ENCODE results near the gene C1R. TPM values are rescaled to one million over a fixed set of nuclear protein-coding genes. Genes with fewer than 3 reads are reported as not detected.

Gene C1R
- total RNA-seq, 1 experiment from 2014 or later = 13.1 TPM

DNA sequence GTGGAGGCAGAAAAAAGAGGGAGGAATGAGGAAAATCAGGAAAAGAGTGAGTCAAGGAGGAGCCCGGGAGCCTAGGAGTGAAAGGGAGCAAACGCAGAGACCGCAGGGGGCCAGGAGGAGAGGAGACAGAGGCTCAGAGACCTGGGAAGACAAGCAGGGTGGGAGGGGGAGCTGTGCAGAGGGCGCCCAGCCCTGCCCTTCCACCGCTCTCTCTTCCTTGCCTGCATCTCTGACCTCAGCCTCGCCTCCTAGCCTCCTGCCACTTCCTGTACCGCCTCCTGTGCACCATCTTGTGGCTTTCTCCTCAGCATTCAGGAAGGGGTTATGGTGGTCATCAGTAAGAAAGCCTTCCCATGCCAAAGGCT is 39.2 kb upstream of the C1R start:
- DNase-seq (ENCODE audit: unreplicated experiment) = no peak
- H3K4me1 Mint-ChIP-seq (ENCODE audit: insufficient read depth, unreplicated experiment) = peaks cover 17% of the 10 kb centered on the region
- CTCF ChIA-PET = interaction anchor here (0.6 to 1.3 kb wide), 2 partner anchors 13 kb away, joined by 4 to 5 read pairs; no protein-coding TSS in a partner anchor

GRCh38 chr12:7130701-7131501 is 38.7 kb upstream of the C1R start:
- DNase-seq (ENCODE audit: unreplicated experiment) = no peak
- intact Hi-C loops (cut with micrococcal nuclease) = no loop called here
- no peaks in the 10 kb centered on the region for H3K9me3 Mint-ChIP-seq (ENCODE audit: unreplicated experiment)
- BruUV-seq (replicated peaks) = no TSS peak
- ChIA-PET CTCF (interaction anchor here (0.6 to 1.3 kb wide), 3 partner anchors 13 to 59 kb away, joined by 3 to 5 read pairs (median 4); no protein-coding TSS in a partner anchor), POLR2A (no interaction called here)
- peaks cover 30% of the 10 kb centered on the region for H3K36me3 Mint-ChIP-seq (ENCODE audit: insufficient read depth, unreplicated experiment)
- H3K4me1 Mint-ChIP-seq (ENCODE audit: insufficient read depth, unreplicated experiment) = peaks cover 17% of the 10 kb centered on the region
- peak overlapping the region; percentile 33 for H3K27ac Mint-ChIP-seq (ENCODE audit: low read depth, unreplicated experiment)
- peak overlapping the region; percentile 72 for H3K4me3 Mint-ChIP-seq (ENCODE audit: unreplicated experiment)
- no peaks in the 10 kb centered on the region for H3K27me3 Mint-ChIP-seq (ENCODE audit: insufficient read depth, unreplicated experiment)
- TF ChIP-seq, protein P1, sequence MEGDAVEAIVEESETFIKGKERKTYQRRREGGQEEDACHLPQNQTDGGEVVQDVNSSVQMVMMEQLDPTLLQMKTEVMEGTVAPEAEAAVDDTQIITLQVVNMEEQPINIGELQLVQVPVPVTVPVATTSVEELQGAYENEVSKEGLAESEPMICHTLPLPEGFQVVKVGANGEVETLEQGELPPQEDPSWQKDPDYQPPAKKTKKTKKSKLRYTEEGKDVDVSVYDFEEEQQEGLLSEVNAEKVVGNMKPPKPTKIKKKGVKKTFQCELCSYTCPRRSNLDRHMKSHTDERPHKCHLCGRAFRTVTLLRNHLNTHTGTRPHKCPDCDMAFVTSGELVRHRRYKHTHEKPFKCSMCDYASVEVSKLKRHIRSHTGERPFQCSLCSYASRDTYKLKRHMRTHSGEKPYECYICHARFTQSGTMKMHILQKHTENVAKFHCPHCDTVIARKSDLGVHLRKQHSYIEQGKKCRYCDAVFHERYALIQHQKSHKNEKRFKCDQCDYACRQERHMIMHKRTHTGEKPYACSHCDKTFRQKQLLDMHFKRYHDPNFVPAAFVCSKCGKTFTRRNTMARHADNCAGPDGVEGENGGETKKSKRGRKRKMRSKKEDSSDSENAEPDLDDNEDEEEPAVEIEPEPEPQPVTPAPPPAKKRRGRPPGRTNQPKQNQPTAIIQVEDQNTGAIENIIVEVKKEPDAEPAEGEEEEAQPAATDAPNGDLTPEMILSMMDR (IDR thresholded peaks at IDR 0.05; ENCODE audit: unreplicated experiment) = no peak

More for the DNA sequence above, 39.2 kb upstream of the C1R start:
- Mint-ChIP-seq H3K36me3 (ENCODE audit: insufficient read depth, unreplicated experiment) (peaks cover 30% of the 10 kb centered on the region), H3K9me3 (ENCODE audit: unreplicated experiment) (no peaks in the 10 kb centered on the region), H3K27ac (ENCODE audit: low read depth, unreplicated experiment) (no peak overlapping the region), H3K27me3 (ENCODE audit: insufficient read depth, unreplicated experiment) (no peaks in the 10 kb centered on the region), H3K4me3 (ENCODE audit: unreplicated experiment) (peak overlapping the region; percentile 72)
- no TSS peak for BruUV-seq (replicated peaks)
- intact Hi-C loops (cut with micrococcal nuclease) = no loop called here
- TF ChIP-seq, protein P1 (IDR thresholded peaks at IDR 0.05; ENCODE audit: unreplicated experiment) = no peak
- POLR2A ChIA-PET = no interaction called here

- TF ChIP-seq, protein P1 (IDR thresholded peaks at IDR 0.05; ENCODE audit: unreplicated experiment) = no peak
- intact Hi-C loops (cut with micrococcal nuclease) = no loop called here
- Mint-ChIP-seq H3K9me3 (ENCODE audit: unreplicated experiment) (no peaks in the 10 kb centered on the region), H3K4me1 (ENCODE audit: insufficient read depth, unreplicated experiment) (peaks cover 17% of the 10 kb centered on the region), H3K27me3 (ENCODE audit: insufficient read depth, unreplicated experiment) (no peaks in the 10 kb centered on the region), H3K36me3 (ENCODE audit: insufficient read depth, unreplicated experiment) (peaks cover 22% of the 10 kb centered on the region), H3K27ac (ENCODE audit: low read depth, unreplicated experiment) (peak within 1 kb of the TSS; percentile 33), H3K4me3 (ENCODE audit: unreplicated experiment) (peak within 1 kb of the TSS; percentile 72)
- DNase-seq (ENCODE audit: unreplicated experiment) = peak; percentile 51
- ChIA-PET POLR2A (interaction anchor here (0.6 to 1.1 kb wide), 2 partner anchors 17 to 112 kb away, joined by 3 to 4 read pairs; no protein-coding TSS in a partner anchor), CTCF (interaction anchor here (0.7 to 1.3 kb wide), 2 partner anchors 14 to 60 kb away, joined by 3 to 5 read pairs; no protein-coding TSS in a partner anchor)
- no TSS peak for BruUV-seq (replicated peaks)
Measured at GRCh38 chr12:7129872-7130691, 37.8 kb upstream of the C1R start, which contains the start of gene CLSTN3. CLSTN3 (plus strand) TSS chr12:7130371; CDS start chr12:7130649, 278 bp downstream.
